ENCODE results near the gene KCNJ6.

DNA sequence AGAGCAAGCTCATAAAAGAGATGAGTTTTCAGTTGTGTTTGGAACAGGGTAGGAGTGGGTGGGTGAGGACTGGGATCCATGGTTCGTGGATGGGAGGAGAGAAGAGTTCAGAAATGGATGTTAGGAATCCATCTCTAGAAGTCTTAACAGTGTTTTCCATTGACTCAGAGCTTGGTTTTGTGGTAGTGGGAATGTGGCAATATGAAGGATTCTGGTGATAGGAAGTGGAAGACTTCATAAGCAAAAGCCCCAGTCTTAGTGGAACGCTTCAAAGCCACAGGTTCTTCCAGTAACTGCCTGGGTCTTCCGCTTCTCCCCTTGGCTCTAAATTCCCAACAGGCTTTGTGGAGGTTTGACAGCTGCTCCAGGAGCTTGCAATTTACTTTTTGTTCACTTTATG lies 167.9 kb downstream of the KCNJ6 start:
- TF ChIP-seq POLR2AphosphoS5 (IDR thresholded peaks at IDR 0.05; ENCODE audit: low read depth, low read length) (no peak), POU2F2 (IDR thresholded peaks at IDR 0.05; ENCODE audit: low read depth, low read length) (no peak), POLR2A (IDR thresholded peaks at IDR 0.05; ENCODE audit: low read depth, low read length) (no peak), PAX5 (IDR thresholded peaks at IDR 0.05; ENCODE audit: insufficient read depth, low read length, severe bottlenecking) (no peak)

Measured in GM12891 (cell line).